Uterus (tissue), 2 donors: Measurements from ENCODE around the gene NAT14.
A peak's percentile ranks its signal among the peaks of the same experiment; 100 is the strongest.

Experiments used
- CTCF ChIP-seq, 4 experiments: fragments of 200-600 bp in 2 of 4; fragments of 450-650 bp in 2 of 4; sonication (generic) in 2 of 4; IDR thresholded peaks; one replicate each; pipeline ENCODE4 v1.5.1; 2016 to 2019; ENCODE audit warnings: antibody characterized with exemption in 4 of 4, mild to moderate bottlenecking in 2 of 4, moderate library complexity in 1 of 4
- POLR2A ChIP-seq, 2 donors: fragments of 450-650 bp; IDR thresholded peaks; one replicate each; pipeline ENCODE4 v1.6.1; 2016; ENCODE audit warnings: antibody characterized with exemption in 2 of 2, mild to moderate bottlenecking in 1 of 2, moderate library complexity in 1 of 2

- TF ChIP-seq CTCF (IDR thresholded peaks at IDR 0.05) (no peak), POLR2A (IDR thresholded peaks at IDR 0.05) (peak in 1 of 2 donors; percentile 39)
Observed at GRCh38 chr19:55484593-55485438, at the start of gene NAT14.
